ENCODE data around the gene PANK4.

PANK4 gene

DNA sequence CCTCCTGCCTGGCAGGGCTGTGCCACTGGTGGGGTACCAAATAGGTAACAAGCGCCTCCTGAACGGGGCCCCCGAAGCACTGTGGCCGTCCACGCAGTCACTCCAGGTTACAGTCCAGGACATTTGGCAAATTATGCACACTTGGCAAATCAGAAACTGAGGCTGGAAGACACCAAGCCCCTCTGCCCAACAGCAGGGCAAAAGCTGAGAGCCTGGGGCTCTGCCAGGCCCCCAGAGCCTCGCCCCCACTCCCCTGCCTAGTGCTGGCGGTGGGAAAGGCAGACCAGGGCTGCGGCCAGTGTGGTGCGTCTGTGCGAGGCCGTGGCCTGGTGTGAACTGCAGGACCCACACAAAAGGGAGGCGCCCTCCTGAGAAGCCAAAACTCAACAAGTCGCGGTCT is 9.4 kb downstream of the PANK4 start:
- no peak overlapping the region for H3K4me3 ChIP-seq (ENCODE audit: low read length)
- no peak for DNase-seq (ENCODE audit: low read depth)
- TF ChIP-seq, protein P1, sequence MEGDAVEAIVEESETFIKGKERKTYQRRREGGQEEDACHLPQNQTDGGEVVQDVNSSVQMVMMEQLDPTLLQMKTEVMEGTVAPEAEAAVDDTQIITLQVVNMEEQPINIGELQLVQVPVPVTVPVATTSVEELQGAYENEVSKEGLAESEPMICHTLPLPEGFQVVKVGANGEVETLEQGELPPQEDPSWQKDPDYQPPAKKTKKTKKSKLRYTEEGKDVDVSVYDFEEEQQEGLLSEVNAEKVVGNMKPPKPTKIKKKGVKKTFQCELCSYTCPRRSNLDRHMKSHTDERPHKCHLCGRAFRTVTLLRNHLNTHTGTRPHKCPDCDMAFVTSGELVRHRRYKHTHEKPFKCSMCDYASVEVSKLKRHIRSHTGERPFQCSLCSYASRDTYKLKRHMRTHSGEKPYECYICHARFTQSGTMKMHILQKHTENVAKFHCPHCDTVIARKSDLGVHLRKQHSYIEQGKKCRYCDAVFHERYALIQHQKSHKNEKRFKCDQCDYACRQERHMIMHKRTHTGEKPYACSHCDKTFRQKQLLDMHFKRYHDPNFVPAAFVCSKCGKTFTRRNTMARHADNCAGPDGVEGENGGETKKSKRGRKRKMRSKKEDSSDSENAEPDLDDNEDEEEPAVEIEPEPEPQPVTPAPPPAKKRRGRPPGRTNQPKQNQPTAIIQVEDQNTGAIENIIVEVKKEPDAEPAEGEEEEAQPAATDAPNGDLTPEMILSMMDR (conservative IDR thresholded peaks at IDR 0.05; ENCODE audit: low read depth, low read length), result no peak

GRCh38 chr1:2516124-2516523 is 10.3 kb downstream of the PANK4 start:
- TF ChIP-seq, protein P1 (conservative IDR thresholded peaks at IDR 0.05; ENCODE audit: low read depth, low read length), result no peak
- H3K4me3 ChIP-seq (ENCODE audit: low read length), result no peak overlapping the region
- no peak for DNase-seq (ENCODE audit: low read depth)

GRCh38 chr1:2515763-2516080 is 10.7 kb downstream of the PANK4 start:
- TF ChIP-seq, protein P1 (conservative IDR thresholded peaks at IDR 0.05; ENCODE audit: low read depth, low read length), result no peak
- no peak for DNase-seq (ENCODE audit: low read depth)
- H3K4me3 ChIP-seq (ENCODE audit: low read length), result no peak overlapping the region

- TF ChIP-seq, protein P1 (conservative IDR thresholded peaks at IDR 0.05; ENCODE audit: low read depth, low read length), result peak; percentile 25
- H3K4me3 ChIP-seq (ENCODE audit: low read length), result no peak overlapping the region
- DNase-seq (ENCODE audit: low read depth), result no peak
Measured at GRCh38 chr1:2514863-2515762, 11.3 kb downstream of the PANK4 start.

DNA sequence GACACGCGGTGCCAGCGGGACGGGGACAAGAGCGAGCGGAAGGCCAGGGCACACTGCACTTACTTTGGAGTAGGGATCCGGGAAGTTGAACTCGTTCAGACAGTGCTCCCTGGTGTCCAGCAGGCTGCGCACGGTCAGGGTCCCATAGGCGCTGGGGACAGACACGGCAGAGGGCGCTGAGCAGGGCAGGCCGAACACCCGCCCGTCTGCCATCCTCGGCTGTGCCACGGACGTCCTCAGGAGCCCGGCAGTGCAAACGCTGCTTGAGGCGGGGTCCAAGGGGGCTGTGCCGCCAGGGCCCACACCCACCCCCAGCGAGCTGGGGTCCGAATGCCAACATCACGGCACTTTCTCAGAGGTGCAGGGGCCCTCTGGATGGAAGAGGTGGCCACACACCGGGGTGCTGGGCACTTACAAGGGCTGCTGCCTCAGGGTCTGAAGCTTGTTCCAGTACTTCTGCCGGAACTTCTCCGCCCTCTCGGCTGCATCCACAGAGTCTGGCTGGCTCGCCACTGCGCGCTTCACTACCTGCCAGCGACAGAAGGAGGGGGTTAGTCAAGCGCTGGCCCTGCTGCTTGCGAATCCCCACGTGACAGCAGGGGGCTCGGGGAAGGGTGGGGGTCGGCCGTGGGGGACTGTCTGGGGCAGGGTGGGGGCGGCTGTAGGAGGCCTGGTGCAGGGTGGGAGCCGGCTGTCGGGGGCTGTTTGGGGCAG is 12.3 kb downstream of the PANK4 start:
- no peak for DNase-seq (ENCODE audit: low read depth)
- TF ChIP-seq, protein P1 (conservative IDR thresholded peaks at IDR 0.05; ENCODE audit: low read depth, low read length), result no peak
- no peak overlapping the region for H3K4me3 ChIP-seq (ENCODE audit: low read length)

- H3K4me3 ChIP-seq (ENCODE audit: low read length), result no peak overlapping the region
- no peak for DNase-seq (ENCODE audit: low read depth)
- TF ChIP-seq, protein P1 (conservative IDR thresholded peaks at IDR 0.05; ENCODE audit: low read depth, low read length), result no peak
Measured at GRCh38 chr1:2512862-2513421, 13.5 kb downstream of the PANK4 start.

Data from retinal pigment epithelial cell (primary cell).